Effector CD4-positive, alpha-beta T cell (primary cell): ENCODE results near the gene ATF5.

Experiments
- DNase-seq: peaks from one replicate; pipeline ENCODE4 v3.0.0-alpha.2; 2020
- total RNA-seq: gene quantifications from one replicate; lab custom pipeline; 2026; lab: John Stamatoyannopoulos, UW

Gene ATF5, protein sequence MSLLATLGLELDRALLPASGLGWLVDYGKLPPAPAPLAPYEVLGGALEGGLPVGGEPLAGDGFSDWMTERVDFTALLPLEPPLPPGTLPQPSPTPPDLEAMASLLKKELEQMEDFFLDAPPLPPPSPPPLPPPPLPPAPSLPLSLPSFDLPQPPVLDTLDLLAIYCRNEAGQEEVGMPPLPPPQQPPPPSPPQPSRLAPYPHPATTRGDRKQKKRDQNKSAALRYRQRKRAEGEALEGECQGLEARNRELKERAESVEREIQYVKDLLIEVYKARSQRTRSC
- total RNA-seq, result 22.0 reads per million, percentile 49 among the genes with 10 or more reads in this experiment

DNA sequence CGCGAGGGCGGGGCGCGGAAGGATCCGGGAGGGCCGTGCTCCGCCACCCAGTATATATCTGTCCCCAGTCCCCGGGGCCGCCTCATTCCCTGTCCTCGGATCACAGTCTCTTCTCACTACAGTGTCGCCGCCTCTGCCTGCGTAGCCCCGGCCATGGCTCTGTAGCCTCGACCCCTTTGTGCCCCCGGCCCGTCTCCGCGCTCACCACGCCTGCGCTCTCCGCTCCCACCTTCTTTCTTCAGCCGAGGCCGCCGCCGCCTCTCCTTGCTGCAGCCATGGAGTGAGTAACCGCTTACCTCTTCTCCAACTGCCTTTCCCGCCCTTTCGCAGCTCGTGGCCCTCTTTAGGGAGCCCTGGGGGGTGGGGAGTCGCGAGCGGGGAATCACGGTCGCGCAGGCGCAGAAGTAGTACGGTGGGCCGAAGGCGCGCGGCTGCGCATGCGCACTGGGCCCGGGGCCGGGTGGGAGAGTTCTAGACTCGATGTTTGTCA lies at the start of gene ATF5, which contains the start of gene NUP62:
Gene ATF5 (plus strand): TSS at position 85 of the 490 bp plus-strand sequence. CDS start 1,646 bp downstream, outside the sequence.
Gene NUP62 (minus strand): TSS at position 384 of the 490 bp plus-strand sequence. CDS start 19,697 bp downstream, outside the sequence.
- DNase-seq, result peak; percentile 87

DNA sequence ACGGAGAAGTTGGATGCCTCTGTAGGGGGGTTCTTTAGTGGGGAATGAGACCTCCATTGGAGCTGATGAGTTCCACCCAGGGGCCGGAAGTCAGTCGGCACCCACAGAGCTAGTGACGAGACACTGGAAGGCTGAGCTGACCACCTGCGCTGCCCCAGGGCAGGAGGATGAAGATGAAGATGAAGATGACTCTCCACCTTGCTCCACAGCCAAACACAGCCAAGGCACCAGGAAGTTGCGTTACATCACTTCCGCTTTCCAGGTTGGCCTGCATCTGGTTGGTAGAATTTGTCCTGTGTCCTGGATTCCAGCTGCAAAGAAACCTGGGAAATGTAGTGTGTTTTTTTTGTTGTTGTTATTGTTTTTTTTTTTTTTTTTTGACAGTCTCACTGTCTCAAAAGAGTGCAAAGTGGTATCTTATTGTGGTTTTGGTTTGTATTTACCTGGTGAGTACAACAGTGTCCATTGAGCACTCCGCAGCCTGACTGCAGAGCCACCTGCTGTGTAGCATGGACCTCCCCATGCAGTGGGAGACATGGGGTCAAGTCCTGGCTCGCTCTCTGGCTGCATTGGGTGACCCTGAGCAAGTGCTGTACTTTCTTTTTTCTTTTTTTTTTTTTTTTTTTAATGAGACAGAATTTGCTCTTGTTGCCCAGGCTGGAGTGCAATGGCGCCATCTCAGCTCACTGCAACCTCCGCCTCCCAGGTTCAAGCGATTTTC lies 49.6 kb upstream of the ATF5 start:
- DNase-seq, result no peak

DNA sequence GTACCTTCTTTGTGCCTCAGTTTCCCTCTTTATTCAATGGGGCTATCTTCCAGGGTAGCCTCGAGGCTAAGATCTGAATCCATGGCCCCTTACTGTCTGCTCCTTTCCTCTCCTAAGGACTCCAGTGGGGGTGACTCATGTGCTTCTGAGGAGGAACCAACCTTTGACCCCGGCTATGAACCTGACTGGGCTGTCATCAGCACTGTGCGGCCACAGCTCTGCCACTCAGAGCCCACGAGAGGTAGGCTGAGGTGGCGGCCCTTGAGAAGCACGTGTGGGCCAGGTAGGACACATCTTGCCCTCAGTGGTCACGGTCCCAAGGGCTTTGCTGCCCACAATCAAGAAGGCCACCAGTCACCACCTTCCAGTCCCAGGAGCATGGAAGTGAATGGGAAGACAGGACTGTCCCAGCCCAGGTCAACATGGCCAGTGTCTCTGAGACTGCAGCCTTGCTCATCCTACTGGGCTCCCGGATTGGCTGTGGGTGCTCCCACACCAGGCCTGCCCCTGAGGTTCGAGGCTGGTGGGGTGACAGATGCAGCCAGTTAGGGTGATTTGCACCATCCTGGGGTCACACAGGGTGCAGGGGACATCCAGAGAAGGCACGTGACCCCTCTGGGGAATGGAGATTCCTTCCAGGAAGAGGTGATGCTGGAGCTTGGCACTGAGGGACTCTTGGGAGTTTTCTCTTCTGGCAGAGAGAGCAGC lies 48.7 kb upstream of the ATF5 start:
- DNase-seq, result no peak

DNA sequence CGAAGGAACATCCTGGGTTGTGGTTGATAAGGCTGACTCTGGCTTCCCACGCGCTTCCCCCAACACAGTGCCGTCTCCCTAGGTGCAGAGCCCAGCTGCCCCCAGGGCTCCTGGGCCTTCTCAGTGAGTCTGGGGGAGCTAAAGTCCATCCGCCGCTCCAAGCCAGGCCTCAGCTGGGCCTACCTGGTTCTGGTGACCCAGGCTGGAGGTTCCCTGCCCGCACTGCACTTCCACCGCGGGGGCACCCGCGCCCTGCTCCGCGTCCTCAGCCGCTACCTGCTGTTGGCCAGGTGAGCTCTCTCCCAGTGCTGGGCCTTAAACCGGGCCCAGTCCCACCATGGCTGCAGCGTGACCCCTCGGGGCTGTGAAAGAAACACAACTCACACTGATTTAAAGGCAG lies 47.8 kb upstream of the ATF5 start:
- DNase-seq, result no peak

DNA sequence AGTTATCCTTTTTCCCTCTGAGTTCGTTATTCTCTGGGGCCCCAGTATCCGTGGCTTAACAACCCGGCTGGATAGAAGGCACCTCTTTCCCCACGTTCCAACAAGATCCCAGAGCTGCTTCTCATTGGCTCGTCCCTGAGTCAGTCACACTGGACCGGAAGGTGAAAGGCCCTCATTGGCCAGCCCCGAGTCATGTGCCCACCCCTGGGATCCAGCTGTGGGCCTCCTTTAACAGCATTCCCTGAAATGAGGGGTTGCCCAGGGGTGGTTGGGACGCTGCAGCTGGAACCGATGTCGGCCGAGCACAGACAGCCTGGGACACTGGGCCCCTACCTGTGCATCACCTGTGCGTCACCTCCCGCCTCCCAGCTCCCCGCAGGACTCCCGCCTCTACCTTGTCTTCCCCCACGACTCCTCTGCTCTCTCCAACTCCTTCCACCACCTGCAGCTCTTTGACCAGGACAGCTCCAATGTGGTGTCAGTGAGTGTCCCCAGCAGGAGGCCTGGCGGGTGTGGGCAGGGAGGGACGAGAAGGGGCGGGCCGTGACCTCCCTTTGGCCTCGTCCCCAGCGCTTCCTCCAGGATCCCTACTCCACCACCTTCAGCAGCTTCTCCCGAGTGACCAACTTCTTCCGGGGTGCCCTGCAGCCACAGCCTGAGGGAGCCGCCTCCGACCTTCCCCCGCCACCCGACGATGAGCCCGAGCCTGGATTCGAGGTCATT lies 47.2 kb upstream of the ATF5 start:
- DNase-seq, result no peak

DNA sequence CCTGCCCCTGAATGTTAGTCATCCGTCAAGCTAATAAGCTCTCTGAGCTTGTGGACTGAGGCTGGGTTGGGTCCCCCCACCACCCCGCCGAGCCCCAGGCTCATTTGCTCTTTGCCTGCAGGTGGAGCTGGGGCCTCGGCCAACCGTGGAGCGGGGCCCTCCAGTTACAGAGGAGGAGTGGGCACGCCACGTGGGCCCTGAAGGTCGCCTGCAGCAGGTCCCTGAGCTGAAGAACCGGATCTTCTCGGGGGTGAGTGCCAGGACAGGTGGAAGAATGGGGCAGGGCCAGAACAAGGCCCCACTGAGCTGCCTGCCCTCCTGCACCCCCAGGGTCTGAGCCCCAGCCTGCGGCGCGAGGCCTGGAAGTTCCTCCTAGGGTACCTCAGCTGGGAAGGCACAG lies 46.4 kb upstream of the ATF5 start:
- DNase-seq, result no peak

DNA sequence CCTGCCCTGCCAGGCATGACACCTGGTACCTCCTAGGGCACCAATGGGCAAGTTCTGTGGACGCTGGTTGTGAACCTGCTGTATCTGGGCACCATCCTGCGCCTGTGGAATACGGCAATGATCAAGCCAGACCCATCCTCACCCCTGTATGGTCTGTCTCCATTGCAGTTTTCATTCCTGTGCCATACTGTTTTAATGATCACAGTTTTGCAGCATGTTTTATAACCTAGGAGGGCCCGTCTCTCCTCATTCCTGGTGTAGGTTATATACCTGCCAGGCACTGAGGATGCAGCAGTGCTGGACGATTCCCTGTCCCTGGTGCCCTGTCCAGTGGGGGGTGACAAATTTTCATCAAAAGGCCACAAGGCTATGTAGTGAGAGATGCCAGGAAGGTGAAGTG lies 45.9 kb upstream of the ATF5 start:
- no peak for DNase-seq

DNA sequence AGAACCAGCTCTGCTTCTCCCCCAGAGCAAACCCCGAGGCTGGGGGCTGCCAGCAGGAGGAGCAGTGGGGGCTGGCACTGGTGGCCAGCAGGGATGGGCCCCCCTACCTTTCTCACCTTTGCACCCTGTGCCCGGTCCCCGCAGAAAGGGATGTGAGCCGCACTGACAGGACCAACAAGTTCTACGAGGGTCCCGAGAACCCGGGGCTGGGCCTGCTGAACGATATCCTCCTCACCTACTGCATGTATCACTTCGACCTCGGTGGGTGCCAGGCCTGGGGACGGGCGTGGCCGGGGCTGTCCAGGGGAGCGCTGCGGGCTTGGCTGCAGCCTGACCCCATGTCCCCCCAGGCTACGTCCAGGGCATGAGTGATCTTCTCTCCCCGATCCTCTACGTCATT lies 44.9 kb upstream of the ATF5 start:
- no peak for DNase-seq

DNA sequence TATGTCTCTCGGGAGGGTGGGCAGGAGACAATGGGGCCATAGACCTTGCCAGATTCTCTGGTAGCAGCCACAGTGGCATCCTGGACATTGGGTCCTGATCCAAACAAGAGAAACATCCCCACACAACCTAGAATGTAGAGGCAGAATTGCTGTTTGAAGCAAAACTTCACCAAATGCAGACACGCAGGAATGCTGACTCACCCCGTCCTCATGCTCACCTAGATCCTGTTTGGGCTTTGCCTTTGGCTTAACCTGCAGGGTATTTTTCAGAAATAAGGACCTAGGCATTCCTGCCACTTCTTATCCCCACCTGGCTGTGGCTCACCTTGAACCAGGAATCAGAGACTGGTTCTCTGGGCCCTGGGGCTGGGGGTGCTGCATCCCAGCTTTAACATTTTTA lies 44.2 kb upstream of the ATF5 start:
- DNase-seq, result no peak

DNA sequence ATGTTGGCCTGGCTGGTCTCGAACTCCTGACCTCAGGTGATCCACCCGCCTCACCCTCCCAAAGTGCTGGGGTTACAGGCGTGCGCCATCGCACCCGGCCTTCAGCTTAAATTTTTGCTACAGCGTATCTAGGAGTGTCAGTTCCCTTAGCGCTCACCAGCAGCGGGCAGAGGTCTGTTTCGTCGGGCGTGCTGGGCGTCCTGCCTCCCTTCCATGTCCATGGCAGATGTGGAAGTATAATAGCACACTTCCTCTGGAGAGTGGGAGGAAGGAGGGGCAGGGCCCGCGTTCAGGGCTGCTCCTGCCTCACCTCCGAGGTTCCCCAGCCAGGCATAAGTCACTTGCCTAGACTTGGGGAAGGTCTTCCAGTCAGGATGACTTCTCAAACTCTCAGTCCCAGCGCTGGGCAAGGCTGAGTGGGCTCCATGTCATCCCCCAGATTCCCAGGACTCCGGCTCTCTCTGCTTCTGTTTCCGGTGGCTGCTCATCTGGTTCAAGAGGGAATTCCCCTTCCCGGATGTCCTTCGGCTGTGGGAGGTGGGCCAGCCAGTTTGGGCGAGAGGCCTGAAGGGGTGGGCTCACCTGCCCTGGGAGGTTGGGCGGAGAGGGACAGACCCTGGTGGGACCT lies 41.9 kb upstream of the ATF5 start:
- DNase-seq, result no peak

DNA sequence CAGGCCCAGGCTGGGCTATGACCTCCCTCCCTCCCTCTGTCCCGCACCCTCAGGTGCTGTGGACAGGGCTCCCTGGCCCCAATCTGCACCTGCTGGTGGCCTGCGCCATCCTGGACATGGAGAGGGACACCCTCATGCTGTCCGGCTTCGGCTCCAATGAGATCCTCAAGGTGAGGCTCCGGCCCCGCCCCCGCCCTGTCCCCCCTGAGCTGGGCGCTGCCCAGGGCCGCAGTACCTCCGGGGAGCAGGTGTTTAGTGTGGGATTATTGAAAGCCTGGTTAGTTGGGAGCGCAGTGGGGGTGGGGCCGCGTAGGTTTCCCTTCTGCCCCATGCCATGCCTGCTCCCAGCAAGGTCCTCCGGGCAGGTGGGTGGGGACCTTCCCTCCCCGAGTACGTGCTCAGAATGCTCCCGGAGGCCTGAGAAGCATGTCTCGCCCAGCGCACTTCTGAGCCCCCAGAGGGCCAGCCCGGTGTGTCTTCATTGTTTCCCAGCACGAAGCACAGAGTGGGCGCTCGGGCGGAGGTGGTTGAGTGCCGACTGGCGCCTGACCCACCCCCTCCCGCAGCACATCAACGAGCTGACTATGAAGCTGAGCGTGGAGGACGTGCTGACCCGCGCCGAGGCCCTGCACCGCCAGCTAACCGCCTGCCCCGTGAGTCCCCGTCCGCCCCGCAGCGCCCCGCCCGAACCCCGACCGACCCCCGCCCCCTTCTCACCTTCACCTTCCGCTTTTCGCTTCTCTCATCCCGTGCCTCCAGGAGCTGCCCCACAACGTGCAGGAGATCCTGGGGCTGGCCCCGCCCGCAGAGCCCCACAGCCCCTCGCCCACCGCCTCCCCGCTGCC lies 41.1 kb upstream of the ATF5 start:
- DNase-seq, result no peak

DNA sequence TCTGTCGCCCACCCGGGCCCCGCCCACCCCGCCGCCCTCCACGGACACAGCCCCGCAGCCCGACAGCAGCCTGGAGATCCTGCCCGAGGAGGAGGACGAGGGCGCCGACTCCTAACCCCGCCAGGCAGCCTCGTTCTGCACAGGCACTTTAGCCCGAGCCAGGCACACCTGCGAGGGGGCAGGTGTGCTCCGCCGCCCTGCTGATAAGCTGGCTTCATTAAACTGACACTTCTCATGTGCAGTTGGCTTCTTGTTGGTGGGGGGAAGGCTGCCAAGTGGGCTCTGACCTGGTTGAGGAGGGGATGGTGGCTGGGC lies 40.5 kb upstream of the ATF5 start:
- DNase-seq, result no peak

DNA sequence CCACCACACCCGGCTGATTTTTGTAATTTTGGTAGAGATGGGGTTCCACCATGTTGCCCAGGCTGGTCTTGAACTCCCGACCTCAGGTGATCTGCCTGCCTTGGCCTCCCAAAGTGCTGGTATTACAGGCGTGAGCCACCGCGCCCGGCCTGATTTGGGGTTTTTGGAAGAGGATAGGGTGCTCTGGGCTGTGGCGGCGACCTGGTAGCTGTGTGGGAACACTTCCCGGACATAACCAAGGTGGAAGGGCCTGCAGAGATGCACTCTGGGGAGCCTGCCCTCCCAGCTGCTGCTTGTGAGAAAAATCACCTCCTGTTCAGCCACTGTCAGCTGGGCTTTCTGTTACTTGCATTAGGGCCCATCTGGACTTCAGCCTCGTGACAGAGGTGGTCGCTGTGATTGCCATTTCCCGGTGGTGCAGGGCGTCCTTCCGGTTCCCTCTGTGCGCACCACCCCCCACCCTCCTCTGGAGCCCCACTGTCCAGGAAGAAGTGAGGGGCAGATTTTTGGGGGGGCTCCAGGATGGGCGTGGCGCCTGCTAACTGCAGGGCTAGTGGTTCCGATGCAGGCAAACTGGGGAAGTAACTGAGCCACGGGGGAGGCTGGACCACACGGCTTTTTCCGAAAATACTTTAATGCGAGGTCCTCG lies 39.8 kb upstream of the ATF5 start:
- DNase-seq, result no peak

DNA sequence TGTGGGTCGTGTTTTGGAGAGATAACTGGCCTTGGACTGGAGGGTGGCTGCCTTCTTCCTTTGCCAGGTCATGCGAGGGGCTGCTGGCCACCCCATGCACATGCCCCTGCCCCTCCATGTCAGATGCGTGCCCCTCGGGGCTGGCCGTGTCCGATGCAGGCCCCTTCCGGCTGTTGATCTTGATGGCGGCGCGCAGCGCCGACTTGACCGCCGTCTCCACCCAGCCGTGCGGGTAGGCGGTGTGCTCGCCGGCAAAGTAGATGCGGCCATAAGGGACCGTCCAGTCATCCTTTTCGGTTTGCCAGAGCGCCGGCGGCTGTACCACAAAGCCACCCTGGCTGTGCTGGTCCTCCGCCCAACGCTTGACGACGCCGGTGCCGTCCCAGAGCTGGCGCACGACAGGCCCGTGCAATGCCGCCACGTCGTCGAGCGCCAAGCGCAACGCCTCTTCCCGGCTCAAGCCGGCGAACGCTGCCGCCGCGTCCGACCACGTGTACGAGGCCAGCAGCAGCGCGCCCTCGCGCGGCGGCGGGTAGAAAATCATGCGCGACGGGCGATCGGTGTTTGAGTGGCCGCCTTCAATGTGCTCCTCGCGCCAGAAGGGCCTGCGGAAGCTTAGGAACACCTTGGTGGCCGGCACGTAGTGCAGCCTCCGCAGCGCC lies 39.2 kb upstream of the ATF5 start:
- DNase-seq, result peak; percentile 61

DNA sequence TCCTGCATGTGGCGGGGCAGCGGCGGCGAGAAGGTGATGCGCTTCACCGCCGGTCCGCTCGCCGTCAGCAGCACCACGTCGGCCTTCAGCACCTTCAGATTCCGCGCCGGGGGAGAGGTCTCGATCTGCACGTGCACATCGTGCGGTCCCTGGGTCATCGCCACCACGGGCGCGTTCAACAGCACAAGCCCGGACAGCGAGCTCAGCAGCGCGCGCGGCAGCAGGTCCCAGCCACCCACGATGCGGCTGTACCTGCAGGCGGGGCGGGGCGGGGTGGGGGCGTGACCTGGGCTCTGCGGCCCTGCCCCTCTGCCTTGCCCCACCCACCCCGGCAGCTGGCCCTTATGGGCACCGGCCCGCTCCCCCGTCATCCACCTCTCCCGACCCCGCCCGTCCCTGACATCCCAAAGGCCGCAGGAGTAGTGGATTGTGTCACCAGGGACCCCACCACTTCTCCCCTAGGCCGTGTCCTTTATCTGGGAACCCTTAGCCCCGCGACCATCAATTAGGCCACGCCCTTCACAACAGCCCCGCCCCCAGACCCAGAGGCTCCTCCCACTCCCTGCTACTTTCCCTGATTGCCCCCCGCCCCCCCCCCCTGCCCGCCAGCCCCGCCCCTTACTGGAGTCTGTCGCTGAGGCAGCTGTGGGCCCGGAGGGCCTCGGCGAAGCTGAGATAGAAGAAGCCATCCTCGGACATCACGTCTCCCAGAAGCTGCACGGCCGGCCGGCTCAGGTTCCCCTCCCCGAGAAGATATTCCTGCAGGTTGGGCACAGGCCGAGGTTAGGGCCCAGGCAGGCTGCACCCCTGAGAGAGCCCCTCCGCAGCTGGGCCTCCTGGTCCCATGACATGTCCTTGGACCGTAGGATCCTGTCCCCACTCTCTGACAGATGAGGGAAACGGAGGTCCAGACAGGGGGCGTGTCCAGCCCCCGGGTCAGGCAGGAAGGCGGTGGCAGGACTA lies 38.4 kb upstream of the ATF5 start:
- DNase-seq, result peak; percentile 54

DNA sequence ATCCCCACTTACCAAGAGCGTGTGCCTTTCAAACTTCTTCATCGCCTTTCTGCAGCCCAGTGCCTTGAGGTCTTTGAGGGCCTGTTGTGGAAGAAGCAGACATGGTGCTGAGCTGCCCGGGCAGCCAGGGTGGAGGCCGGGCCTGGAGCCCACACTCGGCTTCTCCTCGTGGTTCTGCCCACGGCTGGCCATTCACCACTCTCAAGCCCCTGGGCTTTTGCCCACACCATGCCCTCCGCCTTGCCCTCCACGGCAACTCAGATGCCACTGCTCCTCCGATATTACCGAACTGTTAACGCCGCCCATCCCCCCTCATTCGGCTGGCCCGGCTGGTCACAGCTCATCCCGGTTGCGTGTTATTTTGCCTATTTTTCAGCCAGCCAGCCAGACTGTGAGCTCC lies 37.6 kb upstream of the ATF5 start:
- no peak for DNase-seq

DNA sequence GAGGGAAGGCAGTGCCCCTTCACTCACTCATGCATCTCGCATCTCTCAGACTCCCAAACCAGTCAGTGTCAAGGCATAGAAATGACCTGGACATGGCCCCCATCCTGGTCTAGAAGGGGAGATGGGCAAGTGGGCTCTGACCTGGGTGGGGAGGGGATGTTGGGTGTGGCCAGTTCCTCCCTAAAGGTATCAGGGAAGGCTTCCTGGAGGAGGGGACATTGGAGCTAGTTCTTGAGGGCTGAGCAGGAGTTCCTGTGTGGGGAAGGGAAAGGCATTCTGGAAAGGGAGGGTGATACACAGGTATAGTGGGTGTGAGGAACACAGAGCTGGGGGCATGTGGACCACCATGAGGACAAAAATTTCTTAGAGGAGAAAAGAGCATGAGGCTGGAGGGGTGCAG lies 36.3 kb upstream of the ATF5 start:
- no peak for DNase-seq

DNA sequence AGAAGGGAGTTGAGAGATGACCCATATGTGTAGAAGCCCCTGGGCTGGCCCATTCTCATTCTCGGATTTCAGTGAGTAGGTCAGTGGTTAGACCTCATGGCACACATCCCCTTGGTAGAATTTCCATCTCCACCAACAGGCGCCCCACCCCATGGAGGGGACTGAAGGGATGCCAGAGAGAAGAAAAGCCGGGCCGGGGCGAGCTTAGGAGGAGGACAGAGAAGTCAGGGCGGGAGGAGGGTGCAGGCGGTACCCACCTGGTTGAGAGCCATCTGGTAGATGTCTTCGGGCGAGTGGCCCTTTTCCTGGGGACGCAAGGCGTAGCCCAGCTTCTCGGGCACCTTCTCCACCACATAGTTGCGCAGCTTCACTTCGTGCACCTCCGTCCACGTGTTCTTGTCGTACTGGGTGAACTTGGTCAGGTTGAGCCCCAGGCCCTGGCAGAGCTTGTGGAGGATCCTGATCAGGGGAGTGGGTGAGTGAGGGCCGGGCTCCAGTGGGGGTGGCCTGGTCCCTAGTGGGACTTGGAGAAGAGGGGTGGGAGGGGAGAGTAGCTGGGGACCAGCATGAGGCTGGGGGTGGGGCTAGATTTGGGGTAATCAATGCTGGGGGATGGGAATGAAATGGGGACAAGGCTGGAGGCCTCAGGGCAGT lies 34.9 kb upstream of the ATF5 start:
- no peak for DNase-seq
